Liver (tissue), 9 donors: Measurements from ENCODE around the gene ARRDC5. TPM values are rescaled to one million over a fixed set of nuclear protein-coding genes. Genes with fewer than 3 reads are reported as not detected.

Source experiments
- DNase-seq: peaks from one replicate; pipeline ENCODE4 v3.0.0-alpha.2; 2017; ENCODE audit warnings: low spot score
- H3K27ac ChIP-seq, 2 donors: one replicate each; pipeline ENCODE4 v1.7.0; 2013; ENCODE audit warnings: inconsistent platforms in 2 of 2, low read length in 2 of 2, control low read depth in 1 of 2, low read depth in 1 of 2, mild to moderate bottlenecking in 1 of 2
- H3K27me3 ChIP-seq, 4 donors: one replicate each; pipeline versions ENCODE4 v1.6.1 to v1.7.0; 2013; ENCODE audit warnings: low read length in 3 of 4, inconsistent platforms in 1 of 4, mild to moderate bottlenecking in 1 of 4, moderate library complexity in 1 of 4; ENCODE audit not compliant: control insufficient read depth in 4 of 4, insufficient read depth in 4 of 4
- H3K36me3 ChIP-seq, 4 donors: one replicate each; pipeline versions ENCODE4 v1.6.1 to v1.7.0; 2013; ENCODE audit warnings: low read length in 3 of 4, mild to moderate bottlenecking in 3 of 4, low read depth in 1 of 4, moderate library complexity in 1 of 4; ENCODE audit not compliant: control insufficient read depth in 4 of 4, insufficient read depth in 3 of 4
- H3K4me1 ChIP-seq, 4 donors: one replicate each; pipeline versions ENCODE4 v1.6.1 to v1.7.0; 2013; ENCODE audit warnings: low read length in 3 of 4, mild to moderate bottlenecking in 3 of 4, moderate library complexity in 1 of 4; ENCODE audit not compliant: control insufficient read depth in 4 of 4, insufficient read depth in 4 of 4
- H3K4me3 ChIP-seq, 3 donors: one replicate each; pipeline versions ENCODE4 v1.6.1 to v1.7.0; 2013; ENCODE audit warnings: low read length in 3 of 3, control low read depth in 1 of 3, low read depth in 1 of 3, mild to moderate bottlenecking in 1 of 3
- H3K9ac ChIP-seq, 2 donors: one replicate each; pipeline ENCODE4 v1.7.0; 2013; ENCODE audit warnings: low read length in 2 of 2, mild to moderate bottlenecking in 2 of 2, moderate library complexity in 2 of 2, control low read depth in 1 of 2, low read depth in 1 of 2
- H3K9me3 ChIP-seq, 4 donors: one replicate each; pipeline versions ENCODE4 v1.6.1 to v1.7.0; 2013; ENCODE audit warnings: low read length in 3 of 4; ENCODE audit not compliant: control insufficient read depth in 4 of 4
- FOXA1 ChIP-seq: IDR thresholded peaks from 2 replicates; pipeline ENCODE4 v1.6.1; 2016; ENCODE audit warnings: antibody characterized with exemption
- FOXA2 ChIP-seq: IDR thresholded peaks from 2 replicates; pipeline ENCODE4 v1.6.1; 2016; ENCODE audit warnings: antibody characterized with exemption
- HNF4G ChIP-seq: IDR thresholded peaks from 2 replicates; pipeline ENCODE4 v1.6.1; 2016; ENCODE audit warnings: antibody characterized with exemption
- JUND ChIP-seq, 2 donors: IDR thresholded peaks; 2 replicates each; pipeline ENCODE4 v1.6.1; 2016; ENCODE audit warnings: antibody characterized with exemption in 2 of 2
- NR2F2 ChIP-seq: IDR thresholded peaks from 2 replicates; pipeline ENCODE4 v1.6.1; 2016; ENCODE audit warnings: antibody characterized with exemption
- RAD21 ChIP-seq, 2 donors: IDR thresholded peaks; 2 replicates each; pipeline ENCODE4 v1.6.1; 2016; ENCODE audit warnings: antibody characterized with exemption in 2 of 2, mild to moderate bottlenecking in 2 of 2
- RXRA ChIP-seq, 2 donors: IDR thresholded peaks; 2 replicates each; pipeline ENCODE4 v1.6.1; 2017 to 2018; ENCODE audit warnings: antibody characterized with exemption in 2 of 2, mild to moderate bottlenecking in 1 of 2
- SP1 ChIP-seq: IDR thresholded peaks from 2 replicates; pipeline ENCODE4 v1.6.1; 2018; ENCODE audit warnings: antibody characterized with exemption, mild to moderate bottlenecking
- TAF1 ChIP-seq: conservative IDR thresholded peaks from 2 replicates; pipeline ENCODE4 v1.6.1; 2016; ENCODE audit warnings: antibody characterized with exemption, mild to moderate bottlenecking
- YY1 ChIP-seq: IDR thresholded peaks from 2 replicates; pipeline ENCODE4 v1.6.1; 2016; ENCODE audit warnings: antibody characterized with exemption, mild to moderate bottlenecking
- WGBS: extraction: QIAGEN DNeasy Blood & Tissue Kit; methylation state at CpG from one replicate; pipeline ENCODE4 v1.1.7; 2013; 5-methylcytosine and 5-hydroxymethylcytosine counted together
- polyA plus RNA-seq, 2 donors: library from polyadenylated mRNA; stranded (reverse) in 1 of 2; unstranded in 1 of 2; fragments of 200-250 nt in 1 of 2; fragments of >200 nt in 1 of 2; fragmentation: Nextera tagmentation in 1 of 2; extraction: Ambion mirVana in 1 of 2; gene quantifications; one replicate each; pipeline versions ENCODE4 v1.2.1 to v1.2.3, GENCODE V29; 2013 to 2015
- total RNA-seq, 2 donors: library from RNA; depleted of rRNA; stranded (reverse); fragments of >200 nt; gene quantifications; one replicate each; pipeline ENCODE4 v1.2.3, GENCODE V29; 2014
- TF ChIP-seq, protein P1 (sequence below): fragments of 150-350 bp; IDR thresholded peaks from 2 replicates; pipeline ENCODE4 v1.5.1; 2017; ENCODE audit warnings: improper control_type of control experiment, low read depth, low read length; ENCODE audit not compliant: missing input control
- TF ChIP-seq, protein P2 (sequence below): IDR thresholded peaks from 2 replicates; pipeline ENCODE4 v1.6.1; 2016; ENCODE audit warnings: antibody characterized with exemption
- TF ChIP-seq, protein P3 (sequence below): IDR thresholded peaks from 2 replicates; pipeline ENCODE4 v1.6.1; 2016; ENCODE audit warnings: antibody characterized with exemption, mild to moderate bottlenecking
- TF ChIP-seq, protein P4 (sequence below): IDR thresholded peaks from 2 replicates; pipeline ENCODE4 v1.6.1; 2016; ENCODE audit warnings: antibody characterized with exemption
- donor health status: healthy.
- donor health status: healthy.
- donor health status: healthy.
- donor health status: healthy.
- donor health status: healthy.

The ARRDC5 gene
- total and polyA plus RNA-seq, 4 donors = 0.05 to 0.25 TPM; not detected in 2

DNA sequence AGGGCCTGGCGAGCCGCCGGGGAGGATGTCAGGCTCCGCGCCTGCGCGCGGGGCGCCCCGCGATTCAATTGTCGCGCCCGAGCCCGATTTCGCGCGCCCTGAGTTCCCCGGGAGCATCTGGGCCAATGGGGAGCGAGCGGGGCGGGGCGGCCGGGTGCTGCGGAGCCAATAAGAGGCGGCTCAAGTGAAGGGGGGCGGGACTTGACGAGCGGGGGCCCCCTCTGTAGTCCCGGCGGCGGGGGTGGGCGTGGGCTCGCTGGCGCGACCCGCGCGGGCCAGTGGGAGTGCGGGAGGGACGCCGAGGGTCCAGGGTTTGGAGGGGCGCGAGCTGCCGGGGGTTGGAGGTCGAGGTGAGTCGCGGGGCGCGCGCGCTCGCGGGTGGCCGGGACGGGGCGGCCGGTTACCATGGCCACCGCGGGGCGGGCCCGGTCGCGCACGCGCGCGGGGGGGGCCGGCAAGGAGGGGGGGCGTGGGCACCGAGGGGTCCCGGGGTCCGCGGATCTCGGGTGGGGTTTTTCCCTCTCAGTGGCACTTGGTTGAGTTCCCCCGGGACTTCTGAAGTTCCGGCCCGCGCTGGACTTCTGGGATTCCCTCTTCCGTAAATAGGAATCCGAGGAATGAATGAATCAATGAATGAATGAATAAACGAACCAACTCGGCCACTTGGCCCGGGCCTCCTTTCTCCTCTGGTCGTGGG is 7.3 kb upstream of the ARRDC5 start:
- Histone ChIP-seq H3K4me3 (peak overlapping the region in 2 of 3 donors; percentile 21 to 75), H3K27ac (no peak overlapping the region), H3K4me1 (peaks cover 2 to 26% (median 15%) of the 10 kb centered on the region in 4 donors), H3K36me3 (no peaks in the 10 kb centered on the region), H3K9me3 (no peaks in the 10 kb centered on the region), H3K27me3 (no peaks in the 10 kb centered on the region), H3K9ac (no peak overlapping the region)
- TF ChIP-seq HNF4G (no peak), RXRA (IDR thresholded peaks at IDR 0.05) (no peak), SP1 (peak; percentile 42)
- TF ChIP-seq, protein P1, sequence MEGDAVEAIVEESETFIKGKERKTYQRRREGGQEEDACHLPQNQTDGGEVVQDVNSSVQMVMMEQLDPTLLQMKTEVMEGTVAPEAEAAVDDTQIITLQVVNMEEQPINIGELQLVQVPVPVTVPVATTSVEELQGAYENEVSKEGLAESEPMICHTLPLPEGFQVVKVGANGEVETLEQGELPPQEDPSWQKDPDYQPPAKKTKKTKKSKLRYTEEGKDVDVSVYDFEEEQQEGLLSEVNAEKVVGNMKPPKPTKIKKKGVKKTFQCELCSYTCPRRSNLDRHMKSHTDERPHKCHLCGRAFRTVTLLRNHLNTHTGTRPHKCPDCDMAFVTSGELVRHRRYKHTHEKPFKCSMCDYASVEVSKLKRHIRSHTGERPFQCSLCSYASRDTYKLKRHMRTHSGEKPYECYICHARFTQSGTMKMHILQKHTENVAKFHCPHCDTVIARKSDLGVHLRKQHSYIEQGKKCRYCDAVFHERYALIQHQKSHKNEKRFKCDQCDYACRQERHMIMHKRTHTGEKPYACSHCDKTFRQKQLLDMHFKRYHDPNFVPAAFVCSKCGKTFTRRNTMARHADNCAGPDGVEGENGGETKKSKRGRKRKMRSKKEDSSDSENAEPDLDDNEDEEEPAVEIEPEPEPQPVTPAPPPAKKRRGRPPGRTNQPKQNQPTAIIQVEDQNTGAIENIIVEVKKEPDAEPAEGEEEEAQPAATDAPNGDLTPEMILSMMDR = no peak
- TF ChIP-seq, protein P2, sequence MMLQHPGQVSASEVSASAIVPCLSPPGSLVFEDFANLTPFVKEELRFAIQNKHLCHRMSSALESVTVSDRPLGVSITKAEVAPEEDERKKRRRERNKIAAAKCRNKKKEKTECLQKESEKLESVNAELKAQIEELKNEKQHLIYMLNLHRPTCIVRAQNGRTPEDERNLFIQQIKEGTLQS = no peak
- peak; percentile 94 for DNase-seq
- 3% methylated on average over 85 of the region's 85 CpGs for WGBS

DNA sequence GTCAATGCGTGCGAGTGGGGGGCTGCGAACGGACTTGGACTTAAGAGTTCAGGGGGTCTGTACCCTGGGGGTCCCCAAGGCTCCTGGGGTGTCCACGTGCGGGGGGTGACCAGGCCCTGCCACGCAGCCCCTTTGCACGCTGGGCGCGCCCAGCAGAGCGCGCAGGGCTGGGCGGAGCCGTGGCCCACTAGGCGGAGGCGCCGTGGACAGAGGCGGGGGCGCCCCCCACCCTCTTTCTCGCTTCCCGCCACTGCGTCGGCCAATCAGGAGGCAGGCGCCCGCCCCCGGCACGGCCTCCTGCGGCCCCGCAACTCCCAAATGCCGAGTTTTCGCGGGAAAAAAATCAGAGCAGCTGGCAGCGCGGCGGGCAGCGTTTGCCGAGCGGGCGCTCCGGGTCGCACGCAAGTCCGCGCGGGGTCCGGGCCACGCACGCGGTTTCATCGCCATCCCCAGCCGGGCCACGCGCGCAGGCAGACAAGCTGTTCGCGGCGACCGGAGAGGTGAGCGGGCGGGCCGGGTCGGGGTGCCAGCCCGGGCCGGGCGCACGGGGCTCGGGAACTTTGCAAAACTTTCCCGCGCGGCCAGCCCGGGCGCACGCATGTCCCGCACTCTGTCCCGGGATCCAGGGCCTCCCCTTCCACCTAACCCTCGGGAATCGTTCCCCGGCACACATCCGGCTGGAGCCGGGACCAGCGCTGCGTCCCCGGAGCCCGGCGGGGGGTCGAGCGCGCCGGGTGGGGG is 6.6 kb upstream of the ARRDC5 start, which contains the start of gene UHRF1:
TSS of gene UHRF1 (plus strand) at position 346 of the 741 bp plus-strand sequence. CDS start 1,385 bp downstream, outside the sequence.
- TF ChIP-seq, protein P3, sequence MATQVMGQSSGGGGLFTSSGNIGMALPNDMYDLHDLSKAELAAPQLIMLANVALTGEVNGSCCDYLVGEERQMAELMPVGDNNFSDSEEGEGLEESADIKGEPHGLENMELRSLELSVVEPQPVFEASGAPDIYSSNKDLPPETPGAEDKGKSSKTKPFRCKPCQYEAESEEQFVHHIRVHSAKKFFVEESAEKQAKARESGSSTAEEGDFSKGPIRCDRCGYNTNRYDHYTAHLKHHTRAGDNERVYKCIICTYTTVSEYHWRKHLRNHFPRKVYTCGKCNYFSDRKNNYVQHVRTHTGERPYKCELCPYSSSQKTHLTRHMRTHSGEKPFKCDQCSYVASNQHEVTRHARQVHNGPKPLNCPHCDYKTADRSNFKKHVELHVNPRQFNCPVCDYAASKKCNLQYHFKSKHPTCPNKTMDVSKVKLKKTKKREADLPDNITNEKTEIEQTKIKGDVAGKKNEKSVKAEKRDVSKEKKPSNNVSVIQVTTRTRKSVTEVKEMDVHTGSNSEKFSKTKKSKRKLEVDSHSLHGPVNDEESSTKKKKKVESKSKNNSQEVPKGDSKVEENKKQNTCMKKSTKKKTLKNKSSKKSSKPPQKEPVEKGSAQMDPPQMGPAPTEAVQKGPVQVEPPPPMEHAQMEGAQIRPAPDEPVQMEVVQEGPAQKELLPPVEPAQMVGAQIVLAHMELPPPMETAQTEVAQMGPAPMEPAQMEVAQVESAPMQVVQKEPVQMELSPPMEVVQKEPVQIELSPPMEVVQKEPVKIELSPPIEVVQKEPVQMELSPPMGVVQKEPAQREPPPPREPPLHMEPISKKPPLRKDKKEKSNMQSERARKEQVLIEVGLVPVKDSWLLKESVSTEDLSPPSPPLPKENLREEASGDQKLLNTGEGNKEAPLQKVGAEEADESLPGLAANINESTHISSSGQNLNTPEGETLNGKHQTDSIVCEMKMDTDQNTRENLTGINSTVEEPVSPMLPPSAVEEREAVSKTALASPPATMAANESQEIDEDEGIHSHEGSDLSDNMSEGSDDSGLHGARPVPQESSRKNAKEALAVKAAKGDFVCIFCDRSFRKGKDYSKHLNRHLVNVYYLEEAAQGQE = no peak
- TF ChIP-seq NR2F2 (no peak), FOXA2 (no peak), RXRA (IDR thresholded peaks at IDR 0.05) (no peak), RAD21 (IDR thresholded peaks at IDR 0.05) (no peak), FOXA1 (no peak), JUND (IDR thresholded peaks at IDR 0.05) (no peak), TAF1 (no peak), YY1 (no peak)
- TF ChIP-seq, protein P4, sequence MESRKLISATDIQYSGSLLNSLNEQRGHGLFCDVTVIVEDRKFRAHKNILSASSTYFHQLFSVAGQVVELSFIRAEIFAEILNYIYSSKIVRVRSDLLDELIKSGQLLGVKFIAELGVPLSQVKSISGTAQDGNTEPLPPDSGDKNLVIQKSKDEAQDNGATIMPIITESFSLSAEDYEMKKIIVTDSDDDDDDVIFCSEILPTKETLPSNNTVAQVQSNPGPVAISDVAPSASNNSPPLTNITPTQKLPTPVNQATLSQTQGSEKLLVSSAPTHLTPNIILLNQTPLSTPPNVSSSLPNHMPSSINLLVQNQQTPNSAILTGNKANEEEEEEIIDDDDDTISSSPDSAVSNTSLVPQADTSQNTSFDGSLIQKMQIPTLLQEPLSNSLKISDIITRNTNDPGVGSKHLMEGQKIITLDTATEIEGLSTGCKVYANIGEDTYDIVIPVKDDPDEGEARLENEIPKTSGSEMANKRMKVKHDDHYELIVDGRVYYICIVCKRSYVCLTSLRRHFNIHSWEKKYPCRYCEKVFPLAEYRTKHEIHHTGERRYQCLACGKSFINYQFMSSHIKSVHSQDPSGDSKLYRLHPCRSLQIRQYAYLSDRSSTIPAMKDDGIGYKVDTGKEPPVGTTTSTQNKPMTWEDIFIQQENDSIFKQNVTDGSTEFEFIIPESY = no peak
- Histone ChIP-seq H3K36me3 (no peaks in the 10 kb centered on the region), H3K9ac (no peak within 1 kb of the TSS), H3K4me1 (peaks cover 6 to 26% (median 15%) of the 10 kb centered on the region in 4 donors), H3K27ac (no peak within 1 kb of the TSS), H3K27me3 (no peaks in the 10 kb centered on the region), H3K4me3 (peak within 1 kb of the TSS in 2 of 3 donors; percentile 21 to 75), H3K9me3 (no peaks in the 10 kb centered on the region)
- 3% methylated on average over 89 of the region's 89 CpGs for WGBS
- peak; percentile 62 for DNase-seq
